T-cell (primary cell): ENCODE measurements around the gene MCM3. TPM values are rescaled to one million over a fixed set of nuclear protein-coding genes. Genes with fewer than 3 reads are reported as not detected.

Source experiments
- ATAC-seq, 4 experiments: fragments of 200-7000 bp in 3 of 4; fragments of 150-1000 bp in 1 of 4; cut with Tn5 transposase; replicated peaks in 1 of 4; 1 replicate in 3 of 4; 2 replicates in 1 of 4; pipeline ENCODE4 v1.10.0; 2021; ENCODE audit warnings: moderate library complexity in 3 of 4, mild to moderate bottlenecking in 2 of 4, moderate number of reproducible peaks in 1 of 4
- CTCF ChIA-PET, 2 donors: fragments of 300-600 bp; sonication (Branson Sonifier 250); formaldehyde crosslinking; loops; one replicate each; lab custom pipeline; 2022; ENCODE audit warnings: antibody characterized with exemption in 2 of 2; lab: Charles Lee
- POLR2A ChIA-PET, 2 donors: fragments of 300-600 bp; sonication (Branson Sonifier 250); formaldehyde crosslinking; loops; one replicate each; lab custom pipeline; 2022; ENCODE audit warnings: antibody characterized with exemption in 2 of 2; lab: Charles Lee
- DNase-seq, 35 experiments: peaks; one replicate each; pipeline versions ENCODE4 v3.0.0 to v3.0.0-alpha.2; 2013 to 2023
- H3K27ac ChIP-seq: one replicate; pipeline ENCODE4 v1.5.1; 2013; ENCODE audit warnings: low read length
- H3K27me3 ChIP-seq, 2 experiments: replicated peaks in 1 of 2; 1 replicate in 1 of 2; 2 replicates in 1 of 2; pipeline versions ENCODE4 v1.6.1 to v1.7.0; 2013; ENCODE audit warnings: low read length in 1 of 2, mixed read lengths in 1 of 2; ENCODE audit not compliant: control insufficient read depth in 2 of 2, insufficient read depth in 2 of 2; ENCODE audit errors: extremely low read depth in 1 of 2
- H3K36me3 ChIP-seq, 2 donors: 1 replicate in 1 of 2; 2 replicates in 1 of 2; pipeline versions ENCODE4 v1.6.1 to v1.7.0; 2013; ENCODE audit warnings: low read length in 1 of 2; ENCODE audit not compliant: control insufficient read depth in 2 of 2, insufficient read depth in 1 of 2; ENCODE audit errors: extremely low read depth in 1 of 2
- H3K4me1 ChIP-seq, 2 experiments: 1 replicate in 1 of 2; 2 replicates in 1 of 2; pipeline versions ENCODE4 v1.6.1 to v1.7.0; 2013; ENCODE audit warnings: low read length in 2 of 2, mixed read lengths in 1 of 2; ENCODE audit not compliant: insufficient read depth in 2 of 2, control insufficient read depth in 1 of 2; ENCODE audit errors: extremely low read depth in 1 of 2
- H3K4me3 ChIP-seq, 2 donors: 1 replicate in 1 of 2; 2 replicates in 1 of 2; pipeline versions ENCODE4 v1.5.1 to v1.7.0; 2013; ENCODE audit warnings: mild to moderate bottlenecking in 2 of 2, low read length in 1 of 2, moderate library complexity in 1 of 2; ENCODE audit not compliant: control insufficient read depth in 1 of 2; ENCODE audit errors: extremely low read depth in 1 of 2
- H3K9me3 ChIP-seq: 2 replicates; pipeline ENCODE4 v1.7.0; 2013
- H3K27ac Mint-ChIP-seq, 2 donors: one replicate each; pipeline ENCODE4 v1.8.0; 2020 to 2021; ENCODE audit warnings: mild to moderate bottlenecking in 2 of 2, mixed read lengths in 2 of 2
- H3K27me3 Mint-ChIP-seq, 2 donors: one replicate each; pipeline ENCODE4 v1.8.0; 2021 to 2022; ENCODE audit warnings: mixed read lengths in 2 of 2
- H3K36me3 Mint-ChIP-seq: one replicate; pipeline ENCODE4 v1.8.0; 2021; ENCODE audit warnings: mixed read lengths
- H3K4me1 Mint-ChIP-seq, 3 donors: one replicate each; pipeline ENCODE4 v1.8.0; 2020 to 2022; ENCODE audit warnings: mixed read lengths in 3 of 3, mild to moderate bottlenecking in 1 of 3
- H3K4me3 Mint-ChIP-seq, 3 donors: one replicate each; pipeline ENCODE4 v1.8.0; 2020 to 2022; ENCODE audit warnings: mild to moderate bottlenecking in 3 of 3, mixed read lengths in 3 of 3, moderate library complexity in 3 of 3
- H3K9me3 Mint-ChIP-seq, 3 donors: one replicate each; pipeline ENCODE4 v1.8.0; 2020 to 2022; ENCODE audit warnings: mixed read lengths in 3 of 3
- WGBS: methylation state at CpG from one replicate; pipeline ENCODE4 v1.1.5; 2013; ENCODE audit warnings: missing lambda C conversion rate; ENCODE audit not compliant: insufficient coverage; 5-methylcytosine and 5-hydroxymethylcytosine counted together
- total RNA-seq, 35 experiments: library from RNA in 6 of 35; stranded (reverse) in 6 of 35; fragments of 120-200 nt in 1 of 35; gene quantifications; one replicate each; pipeline versions ENCODE4 v1.2.1 to v1.2.4 and lab custom pipeline; 2013 to 2026

MCM3 gene
- total RNA-seq, 5 donors from 2014 or later (not counting 1 experiment from before 2014, with no cell fraction given): 22.9 to 52.1 (median 47.5) TPM

GRCh38 chr6:52312461-52312860 is 27.9 kb upstream of the MCM3 start:
- no peaks in the 10 kb centered on the region for H3K27me3 Mint-ChIP-seq
- H3K4me1 Mint-ChIP-seq: peaks cover 41 to 61% (median 58%) of the 10 kb centered on the region in 3 donors
- CTCF ChIA-PET: interaction anchor here in 1 of 2 donors (1.3 kb wide), 1 partner anchor 87 kb away, joined by 3 read pairs; no protein-coding TSS in a partner anchor

GRCh38 chr6:52310932-52311331 is 26.4 kb upstream of the MCM3 start:
- Mint-ChIP-seq H3K4me3 (no peak overlapping the region), H3K36me3 (no peaks in the 10 kb centered on the region), H3K4me1 (peaks cover 55 to 72% (median 72%) of the 10 kb centered on the region in 3 donors), H3K27ac (peak overlapping the region; percentile 56 to 69), H3K27me3 (no peaks in the 10 kb centered on the region), H3K9me3 (no peaks in the 10 kb centered on the region)
- CTCF ChIA-PET: interaction anchor here (0.6 to 2.6 kb wide), 4 partner anchors 25 to 89 kb away, joined by 3 to 8 read pairs (median 6); partner anchors contain the start of gene MCM3 (in 1 of the 2)
- Histone ChIP-seq H3K4me3 (no peak overlapping the region), H3K27me3 (no peaks in the 10 kb centered on the region), H3K36me3 (no peaks in the 10 kb centered on the region), H3K27ac (no peak overlapping the region), H3K9me3 (no peaks in the 10 kb centered on the region), H3K4me1 (peaks cover 28 to 37% of the 10 kb centered on the region in 2 experiments)
- WGBS: 100% methylated on average over 3 of the region's 3 CpGs
- POLR2A ChIA-PET: interaction anchor here (0.5 to 0.6 kb wide), 2 partner anchors 48 to 221 kb away, joined by 3 to 4 read pairs; no protein-coding TSS in a partner anchor
- no peak for ATAC-seq
- no peak for DNase-seq

More at GRCh38 chr6:52312461-52312860, 27.9 kb upstream of the MCM3 start:
- H3K36me3 ChIP-seq: no peaks in the 10 kb centered on the region
- no peak for ATAC-seq
- Mint-ChIP-seq H3K9me3 (no peaks in the 10 kb centered on the region), H3K27ac (peak overlapping the region; percentile 17 to 62), H3K36me3 (no peaks in the 10 kb centered on the region), H3K4me3 (no peak overlapping the region)
- WGBS: 100% methylated on average over 1 of the region's 2 CpGs
- H3K27me3 ChIP-seq: no peaks in the 10 kb centered on the region
- DNase-seq: no peak
- no peaks in the 10 kb centered on the region for H3K9me3 ChIP-seq
- H3K4me1 ChIP-seq: peaks cover 16 to 21% of the 10 kb centered on the region in 2 experiments
- POLR2A ChIA-PET: no interaction called here
- H3K27ac ChIP-seq: no peak overlapping the region
- H3K4me3 ChIP-seq: no peak overlapping the region

GRCh38 chr6:52307900-52308372 is 23.4 kb upstream of the MCM3 start:
- H3K36me3 ChIP-seq: no peaks in the 10 kb centered on the region
- Mint-ChIP-seq H3K4me1 (peaks cover 83 to 96% (median 89%) of the 10 kb centered on the region in 3 donors), H3K27ac (peak overlapping the region; percentile 95 to 98), H3K27me3 (no peaks in the 10 kb centered on the region), H3K36me3 (no peaks in the 10 kb centered on the region), H3K9me3 (no peaks in the 10 kb centered on the region), H3K4me3 (peak overlapping the region; percentile 53 to 75 (median 54))
- CTCF ChIA-PET: interaction anchor here in 1 of 2 donors (0.7 to 2.0 kb wide), 5 partner anchors 22 to 337 kb away, joined by 3 to 12 read pairs (median 4); partner anchors contain the start of genes EFHC1 and MCM3
- no peaks in the 10 kb centered on the region for H3K9me3 ChIP-seq
- ATAC-seq (peak; percentile 56 to 66 (median 64)), DNase-seq (peak in 5 of 35 experiments; percentile 15 to 61 (median 21))
- peak overlapping the region; percentile 86 for H3K27ac ChIP-seq
- peaks cover 40 to 63% of the 10 kb centered on the region in 2 experiments for H3K4me1 ChIP-seq
- no peak overlapping the region for H3K4me3 ChIP-seq
- WGBS: 17% methylated on average over 1 of the region's 1 CpG
- no peaks in the 10 kb centered on the region for H3K27me3 ChIP-seq
- POLR2A ChIA-PET: interaction anchor here (0.7 kb wide), 3 partner anchors 24 to 1195 kb away, joined by 3 to 5 read pairs (median 4); partner anchors contain the start of gene MCM3 (in 1 of the 2)

- ATAC-seq (peak in 1 of 4 experiments; percentile 15), DNase-seq (no peak)
- Histone ChIP-seq H3K9me3 (no peaks in the 10 kb centered on the region), H3K27me3 (no peaks in the 10 kb centered on the region), H3K36me3 (no peaks in the 10 kb centered on the region), H3K27ac (peak overlapping the region; percentile 86), H3K4me3 (no peak overlapping the region), H3K4me1 (peaks cover 40 to 66% of the 10 kb centered on the region in 2 experiments)
- WGBS: 79% methylated on average over 29 of the region's 32 CpGs
- Mint-ChIP-seq H3K9me3 (no peaks in the 10 kb centered on the region), H3K4me3 (peak overlapping the region; percentile 53 to 75 (median 54)), H3K27ac (peak overlapping the region; percentile 95 to 98), H3K36me3 (no peaks in the 10 kb centered on the region), H3K4me1 (peaks cover 83 to 93% (median 85%) of the 10 kb centered on the region in 3 donors), H3K27me3 (no peaks in the 10 kb centered on the region)
- ChIA-PET POLR2A (interaction anchor here (0.5 to 0.7 kb wide), 4 partner anchors 23 to 146 kb away, joined by 3 to 11 read pairs (median 4); partner anchors contain the start of gene MCM3 (in 1 of the 2)), CTCF (interaction anchor here (0.6 to 2.0 kb wide), 6 partner anchors 21 to 144 kb away, joined by 3 to 12 read pairs (median 4); partner anchors contain the start of genes EFHC1 (in 1 of the 2) and MCM3 (in 1 of the 2))
These were observed 22.7 kb upstream of the MCM3 start for GRCh38 chr6:52306972-52307870.

GRCh38 chr6:52305948-52306767 is 21.6 kb upstream of the MCM3 start:
- Mint-ChIP-seq H3K9me3 (peaks cover 0 to 1% (median 0%) of the 10 kb centered on the region in 3 donors), H3K4me3 (peak overlapping the region; percentile 51 to 65 (median 54)), H3K27me3 (no peaks in the 10 kb centered on the region), H3K4me1 (peaks cover 81 to 94% (median 82%) of the 10 kb centered on the region in 3 donors), H3K27ac (peak overlapping the region; percentile 95), H3K36me3 (no peaks in the 10 kb centered on the region)
- Histone ChIP-seq H3K36me3 (no peaks in the 10 kb centered on the region), H3K4me1 (peaks cover 40 to 66% of the 10 kb centered on the region in 2 experiments), H3K27ac (peak overlapping the region; percentile 86), H3K4me3 (no peak overlapping the region), H3K27me3 (no peaks in the 10 kb centered on the region), H3K9me3 (no peaks in the 10 kb centered on the region)
- WGBS: 40% methylated on average over 5 of the region's 15 CpGs
- DNase-seq: peak in 3 of 35 experiments; percentile 12 to 47 (median 20)
- peak; percentile 22 to 45 (median 38) for ATAC-seq
- ChIA-PET CTCF (interaction anchor here (0.6 to 2.0 kb wide), 7 partner anchors 9 to 143 kb away, joined by 3 to 12 read pairs (median 4); partner anchors contain the start of gene MCM3 (in 1 of the 2)), POLR2A (interaction anchor here (0.5 to 0.6 kb wide), 2 partner anchors 21 to 92 kb away, joined by 3 to 11 read pairs; no protein-coding TSS in a partner anchor)
